ENCODE results near the gene GCAT.

Gene GCAT

DNA sequence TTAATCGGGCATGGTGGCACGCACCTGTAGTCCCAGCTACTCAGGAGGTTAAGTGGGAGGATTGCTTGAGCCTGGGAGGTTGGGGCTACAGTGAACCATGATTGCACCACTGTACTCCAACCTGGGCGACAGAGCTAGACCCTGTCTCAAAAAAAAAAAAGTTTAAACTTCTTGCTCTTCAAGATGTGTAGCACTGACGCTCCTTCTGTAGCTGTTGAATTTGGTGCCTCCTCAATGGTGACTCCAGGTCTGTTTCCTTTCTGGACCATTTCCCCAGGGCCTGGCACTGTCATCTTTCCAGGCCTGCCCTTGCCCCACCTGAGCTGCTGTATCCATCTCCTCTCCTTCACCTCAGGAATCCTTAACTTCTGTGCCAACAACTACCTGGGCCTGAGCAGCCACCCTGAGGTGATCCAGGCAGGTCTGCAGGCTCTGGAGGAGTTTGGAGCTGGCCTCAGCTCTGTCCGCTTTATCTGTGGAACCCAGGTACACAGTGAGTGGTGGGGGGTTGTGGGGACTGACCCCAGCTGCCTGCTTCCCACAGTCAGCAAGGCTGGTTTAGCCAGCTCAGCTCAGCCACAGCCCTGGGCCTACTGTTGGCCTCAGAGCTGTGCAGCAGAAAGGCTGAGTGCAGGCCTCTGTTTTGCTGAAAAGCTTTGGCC is 2.1 kb downstream of the GCAT start:
- DNase-seq (ENCODE audit: low spot score) = no peak

DNA sequence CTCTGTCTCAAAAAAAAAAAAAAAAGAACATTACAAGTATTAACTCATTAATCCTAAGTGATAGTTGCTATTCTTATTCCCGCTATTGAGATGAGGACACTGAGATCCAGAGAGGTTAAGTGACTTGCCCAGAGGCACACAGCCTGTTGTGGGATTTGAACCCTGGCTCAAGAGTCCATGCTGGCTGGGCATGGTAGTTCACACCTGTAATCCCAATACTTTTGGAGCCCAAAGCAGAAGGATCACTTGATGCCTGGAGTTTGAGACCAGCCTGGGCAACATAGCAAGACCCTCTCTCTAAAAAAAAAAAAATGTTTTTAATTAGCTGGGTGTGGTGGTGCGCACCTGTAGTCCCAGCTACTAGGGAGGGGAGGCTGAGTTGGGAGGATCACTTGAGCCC is 4.1 kb downstream of the GCAT start:
- no peak for DNase-seq (ENCODE audit: low spot score)

GRCh38 chr22:37812869-37813678 is 5.3 kb downstream of the GCAT start:
- no peak for DNase-seq (ENCODE audit: low spot score)

DNA sequence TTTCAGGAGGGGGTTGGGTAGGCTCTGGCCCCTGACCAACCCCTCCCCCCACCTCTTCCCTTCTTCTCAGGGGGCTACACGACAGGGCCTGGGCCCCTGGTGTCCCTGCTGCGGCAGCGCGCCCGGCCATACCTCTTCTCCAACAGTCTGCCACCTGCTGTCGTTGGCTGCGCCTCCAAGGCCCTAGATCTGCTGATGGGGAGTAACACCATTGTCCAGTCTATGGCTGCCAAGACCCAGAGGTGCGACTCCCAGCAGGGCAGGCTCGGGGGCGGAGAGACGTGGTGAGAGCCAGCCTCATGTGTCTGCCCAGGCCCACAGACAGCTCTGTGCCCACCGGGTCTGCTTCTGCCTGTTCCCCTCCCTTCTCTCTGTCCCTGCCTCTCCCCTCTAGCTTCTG is 7.9 kb downstream of the GCAT start:
- no peak for DNase-seq (ENCODE audit: low spot score)

DNA sequence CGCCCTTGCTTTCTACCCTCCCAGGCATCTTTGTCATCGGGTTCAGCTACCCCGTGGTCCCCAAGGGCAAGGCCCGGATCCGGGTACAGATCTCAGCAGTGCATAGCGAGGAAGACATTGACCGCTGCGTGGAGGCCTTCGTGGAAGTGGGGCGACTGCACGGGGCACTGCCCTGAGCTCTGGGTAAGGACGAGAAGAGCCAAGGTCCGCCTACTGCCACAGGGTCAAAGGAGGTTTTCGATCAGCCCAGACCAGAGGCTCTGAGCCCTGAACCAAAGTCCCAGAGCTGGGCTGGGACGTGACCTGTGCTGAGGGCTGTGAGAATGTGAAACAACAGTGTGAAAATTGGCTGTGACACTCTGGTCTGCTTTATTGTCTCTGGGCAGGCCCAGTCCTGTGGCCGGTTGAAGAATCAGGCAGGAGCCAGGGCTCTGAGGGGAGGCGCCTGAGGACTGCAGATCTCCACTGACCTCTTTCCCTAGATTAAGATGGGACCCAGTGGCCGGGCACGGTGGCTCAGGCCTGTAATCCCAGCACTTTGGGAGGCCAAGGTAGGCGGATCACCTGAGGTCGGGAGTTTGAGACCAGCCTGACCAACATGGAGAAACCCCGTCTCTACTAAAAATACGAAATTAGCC is 8.9 kb downstream of the GCAT start:
- DNase-seq (ENCODE audit: low spot score) = no peak

- peak; percentile 79 for DNase-seq (ENCODE audit: low spot score)
Observed at GRCh38 chr22:37817705-37818408, 10.1 kb downstream of the GCAT start.

- DNase-seq (ENCODE audit: low spot score) = peak; percentile 64
Observed at GRCh38 chr22:37818409-37819104, 10.8 kb downstream of the GCAT start.

GRCh38 chr22:37819105-37819433 is 11.3 kb downstream of the GCAT start:
- no peak for DNase-seq (ENCODE audit: low spot score)

GRCh38 chr22:37820350-37820749 is 12.6 kb downstream of the GCAT start:
- DNase-seq (ENCODE audit: low spot score) = no peak

DNA sequence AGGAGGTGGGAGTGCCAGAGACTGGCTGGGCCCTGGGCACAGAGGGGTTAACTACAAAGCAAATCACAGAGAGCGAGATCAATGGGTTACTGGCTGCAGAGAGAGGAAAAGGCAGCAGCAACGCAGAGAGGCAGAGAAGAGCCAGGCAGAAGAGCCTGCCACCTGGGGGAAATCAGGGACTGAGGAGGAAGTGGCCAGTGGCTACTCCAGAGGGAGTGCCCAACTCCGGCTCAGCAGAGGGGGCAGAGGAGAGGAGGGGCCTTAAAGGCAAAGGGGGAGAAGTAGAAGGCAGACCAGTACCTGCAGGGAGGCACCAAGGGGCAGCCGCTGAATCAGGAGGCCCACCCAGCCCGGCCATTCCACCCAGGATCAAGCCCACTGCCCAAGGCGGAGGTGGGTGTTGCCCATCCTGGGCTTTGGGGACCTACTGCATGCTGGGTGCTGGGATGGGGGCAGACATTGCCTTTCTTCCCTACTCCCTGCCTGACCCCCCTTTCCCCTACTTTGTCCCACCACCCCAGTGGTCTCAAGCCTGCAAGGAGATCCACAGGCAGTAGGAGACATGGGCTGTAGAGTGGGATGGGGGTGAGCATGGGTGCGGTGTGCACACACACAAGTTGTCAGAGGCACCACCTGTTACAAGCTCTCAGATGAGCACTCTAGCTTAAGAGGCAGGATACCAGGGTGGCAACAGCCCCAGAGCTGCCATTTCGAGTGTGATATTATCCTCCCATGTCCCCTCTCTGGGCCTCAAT is 14.5 kb downstream of the GCAT start:
- no peak for DNase-seq (ENCODE audit: low spot score)

DNA sequence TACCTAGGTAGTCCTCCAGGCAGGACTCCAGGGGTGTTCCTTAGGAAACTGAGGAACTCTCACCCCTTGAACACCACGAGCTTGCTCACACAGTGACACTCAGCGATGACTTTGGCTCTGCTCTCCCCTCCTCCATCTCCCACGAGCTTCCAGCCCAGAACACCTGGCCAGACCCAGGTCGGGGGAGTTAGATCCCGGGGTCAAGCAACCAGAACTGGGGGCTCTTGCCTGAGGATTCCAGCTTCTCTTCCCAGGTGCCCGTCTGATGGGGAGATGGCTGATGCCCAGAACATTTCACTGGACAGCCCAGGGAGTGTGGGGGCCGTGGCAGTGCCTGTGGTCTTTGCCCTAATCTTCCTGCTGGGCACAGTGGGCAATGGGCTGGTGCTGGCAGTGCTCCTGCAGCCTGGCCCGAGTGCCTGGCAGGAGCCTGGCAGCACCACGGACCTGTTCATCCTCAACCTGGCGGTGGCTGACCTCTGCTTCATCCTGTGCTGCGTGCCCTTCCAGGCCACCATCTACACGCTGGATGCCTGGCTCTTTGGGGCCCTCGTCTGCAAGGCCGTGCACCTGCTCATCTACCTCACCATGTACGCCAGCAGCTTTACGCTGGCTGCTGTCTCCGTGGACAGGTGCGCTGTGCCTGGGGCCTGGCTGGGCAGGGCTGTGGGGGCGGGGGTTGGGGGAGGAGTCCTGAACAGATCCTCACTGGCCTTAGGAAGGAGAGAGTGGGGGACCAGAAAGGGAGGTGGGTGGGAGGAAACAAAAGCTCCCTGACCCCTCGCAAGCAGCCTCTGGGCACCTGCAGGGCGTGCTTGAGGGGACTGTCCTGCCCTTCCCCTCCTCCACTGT is 15.6 kb downstream of the GCAT start, which contains the start of gene GALR3:
TSS of gene GALR3 (plus strand) at position 249 of the 852 bp plus-strand sequence. CDS start at position 274, 25 bp downstream.
- no peak for DNase-seq (ENCODE audit: low spot score)

DNA sequence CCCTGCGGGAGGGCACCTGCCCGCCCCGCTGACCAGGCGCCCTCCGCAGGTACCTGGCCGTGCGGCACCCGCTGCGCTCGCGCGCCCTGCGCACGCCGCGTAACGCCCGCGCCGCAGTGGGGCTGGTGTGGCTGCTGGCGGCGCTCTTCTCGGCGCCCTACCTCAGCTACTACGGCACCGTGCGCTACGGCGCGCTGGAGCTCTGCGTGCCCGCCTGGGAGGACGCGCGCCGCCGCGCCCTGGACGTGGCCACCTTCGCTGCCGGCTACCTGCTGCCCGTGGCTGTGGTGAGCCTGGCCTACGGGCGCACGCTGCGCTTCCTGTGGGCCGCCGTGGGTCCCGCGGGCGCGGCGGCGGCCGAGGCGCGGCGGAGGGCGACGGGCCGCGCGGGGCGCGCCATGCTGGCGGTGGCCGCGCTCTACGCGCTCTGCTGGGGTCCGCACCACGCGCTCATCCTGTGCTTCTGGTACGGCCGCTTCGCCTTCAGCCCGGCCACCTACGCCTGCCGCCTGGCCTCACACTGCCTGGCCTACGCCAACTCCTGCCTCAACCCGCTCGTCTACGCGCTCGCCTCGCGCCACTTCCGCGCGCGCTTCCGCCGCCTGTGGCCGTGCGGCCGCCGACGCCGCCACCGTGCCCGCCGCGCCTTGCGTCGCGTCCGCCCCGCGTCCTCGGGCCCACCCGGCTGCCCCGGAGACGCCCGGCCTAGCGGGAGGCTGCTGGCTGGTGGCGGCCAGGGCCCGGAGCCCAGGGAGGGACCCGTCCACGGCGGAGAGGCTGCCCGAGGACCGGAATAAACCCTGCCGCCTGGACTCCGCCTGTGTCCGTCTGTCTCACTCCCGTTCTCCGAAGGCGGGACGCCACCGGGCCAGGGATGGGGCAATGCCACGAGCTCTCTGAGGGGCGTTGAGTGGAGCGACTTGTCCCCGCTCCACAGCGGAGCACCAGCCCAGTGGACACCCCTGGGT is 17.2 kb downstream of the GCAT start:
- peak; percentile 16 for DNase-seq (ENCODE audit: low spot score)

GRCh38 chr22:37827056-37827455 is 19.3 kb downstream of the GCAT start:
- DNase-seq (ENCODE audit: low spot score) = no peak

DNA sequence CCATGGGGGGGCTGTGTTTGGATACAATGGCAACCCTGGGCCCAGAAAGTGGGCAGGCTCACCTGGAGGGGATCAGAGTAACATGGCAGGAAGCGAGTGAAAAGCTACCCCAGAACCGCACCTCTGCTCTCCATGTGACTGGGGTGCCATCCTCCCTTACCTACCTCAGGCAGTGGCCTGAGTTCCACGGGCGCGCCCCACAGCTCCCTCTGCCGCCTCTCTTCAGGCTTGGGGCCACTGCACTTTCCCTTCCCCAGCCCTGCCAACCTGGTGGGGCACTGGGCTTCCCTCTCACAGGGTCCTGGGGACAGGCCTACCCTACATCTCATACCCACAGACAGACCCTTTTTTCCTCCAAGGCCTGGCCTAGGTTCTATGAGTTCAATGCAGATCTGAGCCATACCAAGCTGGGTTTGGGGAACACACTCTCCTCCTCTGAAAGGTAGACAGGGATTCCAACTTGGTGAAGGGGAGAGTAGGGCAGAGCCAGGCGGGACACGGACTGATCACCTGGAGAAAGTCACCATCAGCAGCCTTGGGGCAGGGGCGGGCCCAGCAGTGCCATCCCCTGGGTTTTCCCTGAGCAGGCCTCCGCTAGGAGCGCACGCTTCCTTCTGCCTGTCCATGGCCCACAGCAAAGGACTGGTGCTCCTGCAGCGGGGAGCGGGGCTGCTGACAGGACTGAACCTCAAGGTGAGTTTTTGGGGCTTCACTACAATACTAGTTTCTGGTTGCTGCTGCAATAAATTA is 22.5 kb downstream of the GCAT start:
- no peak for DNase-seq (ENCODE audit: low spot score)

DNA sequence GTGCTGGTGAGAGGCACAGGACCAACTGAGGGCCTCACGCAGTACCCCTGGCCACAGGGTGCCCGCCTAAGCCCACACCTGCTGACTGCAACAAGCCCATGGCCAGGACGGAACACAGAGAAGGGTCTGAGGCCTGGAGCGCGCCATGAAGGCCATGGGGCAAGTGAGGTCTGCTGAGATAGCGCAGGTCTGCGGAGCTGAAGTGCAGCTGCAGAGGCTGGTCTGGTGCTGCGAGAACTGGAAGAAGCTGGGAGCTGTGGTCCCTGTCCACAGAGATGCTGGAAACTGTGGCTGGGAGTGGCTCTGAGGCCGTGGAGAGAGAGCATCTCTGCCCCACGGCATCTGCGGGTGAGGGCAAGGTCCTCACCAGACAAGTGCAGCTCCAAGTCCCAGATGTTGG is 23.7 kb downstream of the GCAT start:
- DNase-seq (ENCODE audit: low spot score) = no peak

GRCh38 chr22:37832022-37832857 is 24.5 kb downstream of the GCAT start:
- no peak for DNase-seq (ENCODE audit: low spot score)

GRCh38 chr22:37842015-37842793 is 34.5 kb downstream of the GCAT start:
- no peak for DNase-seq (ENCODE audit: low spot score)

Data from kidney tubule cell (primary cell).